ENCODE measurements around the gene KLHDC7A.

The KLHDC7A gene

GRCh38 chr1:18511149-18511873 lies 30.6 kb downstream of the KLHDC7A start:
- no peak for DNase-seq

- DNase-seq: no peak
These were observed 31.1 kb downstream of the KLHDC7A start for GRCh38 chr1:18511874-18512150.

DNA sequence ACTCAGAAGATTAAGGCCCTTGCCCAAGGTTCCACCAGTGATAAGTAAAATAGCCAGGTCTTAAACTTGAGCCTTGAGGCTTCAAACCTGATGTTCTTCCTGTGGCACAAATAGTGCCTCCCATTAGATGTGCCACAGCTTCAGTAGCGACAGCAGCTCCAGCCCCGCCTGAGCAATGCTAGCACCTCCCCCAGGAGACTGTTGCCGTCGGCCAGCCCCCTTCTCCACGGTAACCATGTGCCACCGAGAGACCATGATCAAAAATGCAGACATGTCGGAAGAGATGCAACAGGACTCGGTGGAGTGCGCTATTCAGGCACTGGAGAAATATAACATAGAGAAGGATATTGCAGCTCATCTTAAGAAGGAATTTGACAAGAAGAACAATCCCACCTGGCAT lies 32.2 kb downstream of the KLHDC7A start:
- DNase-seq: no peak

GRCh38 chr1:18513995-18514394 lies 33.3 kb downstream of the KLHDC7A start:
- DNase-seq: no peak

- no peak for DNase-seq
These were observed 34.5 kb downstream of the KLHDC7A start for GRCh38 chr1:18515120-18515667.

- DNase-seq: no peak
These were observed 35.7 kb downstream of the KLHDC7A start for GRCh38 chr1:18516473-18516872.

- no peak for DNase-seq
These were observed 45.9 kb downstream of the KLHDC7A start for GRCh38 chr1:18526436-18527275.

DNA sequence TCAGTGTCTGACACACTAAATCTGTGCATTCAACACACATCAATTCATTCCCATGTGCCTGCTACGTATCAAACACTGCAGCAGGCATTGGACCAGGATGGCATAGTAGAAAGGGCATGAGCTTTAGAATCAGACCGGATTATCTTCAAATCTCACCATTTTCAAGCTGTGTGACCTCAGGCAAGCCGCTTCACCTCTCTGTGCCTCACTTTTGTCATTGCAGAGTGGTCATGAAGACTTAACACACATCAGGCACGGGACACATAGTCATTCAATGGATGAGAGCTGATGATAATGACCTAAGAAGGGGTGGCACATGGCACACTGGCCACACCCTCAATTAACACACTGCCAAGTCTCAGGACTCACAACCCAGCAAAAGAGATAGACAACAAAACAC lies 46.8 kb downstream of the KLHDC7A start:
- peak; percentile 13 for DNase-seq

DNA sequence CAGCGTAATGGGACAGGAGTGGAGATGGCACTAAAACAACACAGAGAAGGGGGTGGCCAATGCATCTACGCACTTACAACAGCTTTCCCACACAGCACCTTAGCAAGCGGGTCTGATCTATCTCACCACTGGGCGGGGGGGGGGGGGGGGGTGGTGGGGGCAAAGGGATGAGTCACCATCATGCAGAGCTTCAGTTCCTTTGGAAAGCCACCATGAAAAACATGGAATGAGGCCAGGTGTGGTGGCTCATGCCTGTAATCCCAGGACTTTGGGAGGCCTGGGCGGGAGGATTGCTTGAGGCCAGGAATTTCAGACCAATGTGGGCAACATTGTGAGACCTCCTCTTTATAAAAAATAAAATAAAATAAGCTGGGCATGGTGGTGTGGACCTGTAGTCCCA lies 47.2 kb downstream of the KLHDC7A start:
- no peak for DNase-seq

DNA sequence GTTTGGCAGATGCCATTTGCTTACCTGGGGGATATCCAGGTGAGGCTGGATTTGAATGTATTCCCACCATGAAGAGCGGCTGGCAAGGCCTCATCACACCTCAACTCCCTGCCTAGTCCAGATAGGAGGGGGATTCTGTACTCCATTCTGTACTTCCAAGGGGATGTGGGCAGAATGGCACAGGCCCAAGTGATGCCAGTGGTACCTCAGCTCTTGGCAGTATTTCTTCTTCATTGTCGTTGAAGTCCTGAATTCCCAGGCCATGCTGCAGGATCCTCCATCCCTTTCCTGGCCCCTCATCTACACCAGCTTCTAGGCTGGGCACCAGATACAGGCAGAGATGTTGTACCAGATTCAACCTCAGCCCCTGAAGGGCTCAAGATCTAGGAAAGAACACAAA lies 47.9 kb downstream of the KLHDC7A start:
- DNase-seq: no peak

- DNase-seq: no peak
These were observed 49.0 kb downstream of the KLHDC7A start for GRCh38 chr1:18529714-18530113.

GRCh38 chr1:18530587-18531502 lies 50.1 kb downstream of the KLHDC7A start:
- DNase-seq: peak; percentile 75

- DNase-seq: no peak
These were observed 50.7 kb downstream of the KLHDC7A start for GRCh38 chr1:18531503-18531845.

DNA sequence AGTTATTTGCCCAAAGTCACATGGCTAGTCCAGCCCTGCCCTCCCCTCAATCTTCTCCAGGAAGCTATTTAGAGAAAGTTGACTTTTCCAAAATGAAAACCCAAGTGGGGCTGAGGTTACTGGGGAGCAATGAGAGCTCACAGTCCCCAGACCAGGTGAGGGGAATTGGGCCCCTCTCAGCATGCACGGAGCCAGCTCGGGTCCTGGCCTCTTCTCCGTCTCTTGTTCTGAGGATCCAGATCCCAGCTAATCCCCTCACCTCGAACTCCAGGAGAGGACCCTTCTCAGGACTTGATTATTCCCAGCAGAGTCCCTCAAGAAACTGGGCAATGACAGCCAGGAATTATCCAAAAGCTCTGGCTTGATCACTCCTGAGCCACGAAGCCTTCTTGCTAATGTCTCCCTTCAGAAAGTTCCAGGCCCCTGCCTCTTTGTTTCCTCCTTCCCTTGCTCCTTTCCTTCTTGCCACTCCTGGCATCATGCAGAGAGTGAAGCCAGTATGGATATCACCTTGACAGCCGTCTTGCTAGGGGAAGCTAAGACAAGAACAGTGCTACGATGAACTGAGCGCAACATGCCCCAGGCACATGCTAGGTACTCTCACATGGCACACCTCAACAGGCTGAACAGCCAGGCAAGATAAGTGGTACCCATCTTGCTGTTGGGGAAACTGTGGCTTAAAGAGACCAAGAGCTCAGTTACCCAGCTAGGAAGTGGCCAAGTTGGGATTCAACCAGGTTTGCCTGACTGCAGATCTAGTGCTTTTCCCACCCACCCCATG lies 51.9 kb downstream of the KLHDC7A start:
- no peak for DNase-seq

DNA sequence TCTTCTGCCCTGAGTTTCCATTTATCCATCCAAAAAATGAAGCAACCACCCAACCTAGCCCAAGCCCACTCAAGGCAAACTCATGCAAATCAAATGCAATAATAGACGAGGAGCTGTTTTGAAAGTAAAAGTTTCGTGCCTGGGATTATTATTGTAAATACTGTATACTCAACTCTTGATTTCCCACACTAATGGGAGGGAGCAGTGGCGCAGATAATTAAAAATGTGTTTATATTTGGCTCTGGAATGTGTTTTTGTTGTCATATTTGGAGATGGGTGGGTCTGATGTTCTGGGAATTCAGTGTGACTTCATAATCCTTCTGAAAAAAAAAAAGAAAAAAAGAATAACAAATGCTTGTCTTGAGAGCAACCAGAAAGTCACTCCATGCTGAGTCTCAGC lies 52.5 kb downstream of the KLHDC7A start:
- no peak for DNase-seq

DNA sequence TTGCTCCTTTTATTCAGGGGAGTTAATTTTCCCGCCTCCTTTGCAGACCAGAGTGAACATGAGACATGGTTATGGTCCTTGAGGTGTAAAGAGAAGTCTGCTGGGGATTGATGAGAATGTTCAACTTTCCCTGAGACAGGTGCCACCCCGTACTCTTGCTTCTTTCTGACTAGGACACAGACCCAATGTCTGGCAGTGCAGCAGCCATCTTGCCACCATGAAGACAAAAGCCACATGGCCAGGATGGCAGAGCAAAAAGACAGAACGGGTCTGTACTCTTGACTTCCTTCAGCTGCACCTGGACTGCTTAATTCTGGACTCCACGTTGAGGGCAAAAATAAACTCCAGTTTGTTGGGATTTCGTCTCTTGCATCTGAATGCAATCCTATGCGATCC lies 54.1 kb downstream of the KLHDC7A start:
- no peak for DNase-seq

Data from hematopoietic multipotent progenitor cell treated with erythropoietin and hydrocortisone succinate and interleukin-3 and kit ligand, for 8 days (in vitro differentiated cells).